ENCODE measurements around the gene SNX3. TPM values are rescaled to one million over a fixed set of nuclear protein-coding genes. Genes with fewer than 3 reads are reported as not detected.
A peak's percentile ranks its signal among the peaks of the same experiment; 100 is the strongest.
"Not testable (repeated sequence)": the region's sequence is repeated elsewhere in the genome, so short reads cannot be mapped to it uniquely, and the experiment has no call there.

SNX3 gene
- total RNA-seq, 1 experiment from 2014 or later: 61.7 TPM

GRCh38 chr6:108260126-108260808, 573 bp downstream of the SNX3 start:
- peak; percentile 44 for DNase-seq (ENCODE audit: low spot score)

GRCh38 chr6:108254433-108255410, 6.1 kb downstream of the SNX3 start:
- no peak for DNase-seq (ENCODE audit: low spot score)

- no peak for DNase-seq (ENCODE audit: low spot score)
These were observed 7.6 kb downstream of the SNX3 start for GRCh38 chr6:108253241-108253640.

GRCh38 chr6:108252055-108252454, 8.8 kb downstream of the SNX3 start:
- DNase-seq (ENCODE audit: low spot score): no peak

GRCh38 chr6:108251252-108251651, 9.6 kb downstream of the SNX3 start:
- no peak for DNase-seq (ENCODE audit: low spot score)

GRCh38 chr6:108250240-108250866, 10.5 kb downstream of the SNX3 start:
- peak; percentile 41 for DNase-seq (ENCODE audit: low spot score)

- no peak for DNase-seq (ENCODE audit: low spot score)
These were observed 12.8 kb downstream of the SNX3 start for GRCh38 chr6:108247965-108248536.

GRCh38 chr6:108245095-108245494, 15.7 kb downstream of the SNX3 start:
- not testable (repeated sequence) for DNase-seq (ENCODE audit: low spot score)

GRCh38 chr6:108243836-108244235, 17.0 kb downstream of the SNX3 start:
- DNase-seq (ENCODE audit: low spot score): no peak

- DNase-seq (ENCODE audit: low spot score): no peak
These were observed 18.1 kb downstream of the SNX3 start for GRCh38 chr6:108242721-108243120.

GRCh38 chr6:108242259-108242658, 18.6 kb downstream of the SNX3 start:
- no peak for DNase-seq (ENCODE audit: low spot score)

- DNase-seq (ENCODE audit: low spot score): no peak
These were observed 22.5 kb downstream of the SNX3 start for GRCh38 chr6:108238322-108238721.

- DNase-seq (ENCODE audit: low spot score): no peak
These were observed 24.0 kb downstream of the SNX3 start for GRCh38 chr6:108236791-108237190.

GRCh38 chr6:108235127-108235526, 25.7 kb downstream of the SNX3 start:
- no peak for DNase-seq (ENCODE audit: low spot score)

- DNase-seq (ENCODE audit: low spot score): no peak
These were observed 32.4 kb downstream of the SNX3 start for GRCh38 chr6:108228416-108228815.

- no peak for DNase-seq (ENCODE audit: low spot score)
These were observed 33.5 kb downstream of the SNX3 start for GRCh38 chr6:108227290-108227689.

GRCh38 chr6:108222504-108222903, 38.3 kb downstream of the SNX3 start:
- no peak for DNase-seq (ENCODE audit: low spot score)

- DNase-seq (ENCODE audit: low spot score): no peak
These were observed 38.8 kb downstream of the SNX3 start for GRCh38 chr6:108222064-108222463.

- DNase-seq (ENCODE audit: low spot score): peak; percentile 7
These were observed 49.2 kb downstream of the SNX3 start for GRCh38 chr6:108211671-108212070.

GRCh38 chr6:108210556-108210955, 50.3 kb downstream of the SNX3 start:
- no peak for DNase-seq (ENCODE audit: low spot score)

GRCh38 chr6:108209738-108210137, 51.1 kb downstream of the SNX3 start:
- DNase-seq (ENCODE audit: low spot score): no peak

- DNase-seq (ENCODE audit: low spot score): no peak
These were observed 53.8 kb downstream of the SNX3 start for GRCh38 chr6:108207013-108207412.

Data from HT-29 (cell line).